Esophagus squamous epithelium (tissue), 4 donors: Measurements from ENCODE around the gene PLD6.

ENCODE experiments used
- POLR2A ChIP-seq, 4 donors: fragments of 450-650 bp; IDR thresholded peaks; one replicate each; pipeline ENCODE4 v1.6.1; 2017; ENCODE audit warnings: antibody characterized with exemption in 4 of 4, mild to moderate bottlenecking in 4 of 4, moderate library complexity in 3 of 4
- TF ChIP-seq, protein P1 (sequence below), 6 experiments: fragments of 450-650 bp in 4 of 6; fragments of 200-600 bp in 2 of 6; sonication (generic) in 2 of 6; IDR thresholded peaks; one replicate each; pipeline ENCODE4 v1.5.1; 2016 to 2019; ENCODE audit warnings: antibody characterized with exemption in 6 of 6, mild to moderate bottlenecking in 4 of 6, moderate library complexity in 4 of 6

DNA sequence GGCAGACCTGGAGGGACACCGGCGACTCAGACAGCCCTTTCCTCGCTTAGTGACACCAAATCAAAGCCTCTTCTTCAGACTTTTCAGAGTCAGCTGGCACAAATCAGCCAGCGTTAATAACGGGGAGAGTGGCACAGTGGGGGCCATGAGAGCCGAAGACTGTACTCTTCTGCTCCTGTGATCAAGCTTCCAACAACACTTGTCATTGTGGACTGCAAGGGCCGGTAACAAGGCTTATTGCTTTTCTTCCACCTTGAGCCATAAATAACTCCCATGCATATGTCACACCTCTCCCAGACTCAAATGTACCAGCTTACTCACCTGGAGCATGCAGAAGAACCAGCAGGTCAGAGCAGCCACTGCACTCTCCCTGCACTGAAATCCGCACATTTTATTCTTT lies 18.0 kb upstream of the PLD6 start:
- TF ChIP-seq, protein P1, sequence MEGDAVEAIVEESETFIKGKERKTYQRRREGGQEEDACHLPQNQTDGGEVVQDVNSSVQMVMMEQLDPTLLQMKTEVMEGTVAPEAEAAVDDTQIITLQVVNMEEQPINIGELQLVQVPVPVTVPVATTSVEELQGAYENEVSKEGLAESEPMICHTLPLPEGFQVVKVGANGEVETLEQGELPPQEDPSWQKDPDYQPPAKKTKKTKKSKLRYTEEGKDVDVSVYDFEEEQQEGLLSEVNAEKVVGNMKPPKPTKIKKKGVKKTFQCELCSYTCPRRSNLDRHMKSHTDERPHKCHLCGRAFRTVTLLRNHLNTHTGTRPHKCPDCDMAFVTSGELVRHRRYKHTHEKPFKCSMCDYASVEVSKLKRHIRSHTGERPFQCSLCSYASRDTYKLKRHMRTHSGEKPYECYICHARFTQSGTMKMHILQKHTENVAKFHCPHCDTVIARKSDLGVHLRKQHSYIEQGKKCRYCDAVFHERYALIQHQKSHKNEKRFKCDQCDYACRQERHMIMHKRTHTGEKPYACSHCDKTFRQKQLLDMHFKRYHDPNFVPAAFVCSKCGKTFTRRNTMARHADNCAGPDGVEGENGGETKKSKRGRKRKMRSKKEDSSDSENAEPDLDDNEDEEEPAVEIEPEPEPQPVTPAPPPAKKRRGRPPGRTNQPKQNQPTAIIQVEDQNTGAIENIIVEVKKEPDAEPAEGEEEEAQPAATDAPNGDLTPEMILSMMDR (IDR thresholded peaks at IDR 0.05), result no peak
- no peak for TF ChIP-seq POLR2A (IDR thresholded peaks at IDR 0.05)
